ENCODE results near the gene FAT3.

- TF ChIP-seq CTCF (optimal IDR thresholded peaks at IDR 0.05 in 1 of 3, IDR thresholded peaks at IDR 0.05 in 1 of 3, conservative IDR thresholded peaks at IDR 0.05 in 1 of 3; ENCODE audit: extremely low read depth in 1 of 3, insufficient read depth in 2 of 3, low read length in 3 of 3) (no peak), EZH2 (IDR thresholded peaks at IDR 0.05; ENCODE audit: low read length) (no peak)
Observed at GRCh38 chr11:92224407-92225124, at the start of gene FAT3.
